SW480 (cell line): ENCODE data around the gene SNUPN.
"Not testable (repeated sequence)": the region's sequence is repeated elsewhere in the genome, so short reads cannot be mapped to it uniquely, and the experiment has no call there.

Experiments used
- DNase-seq: peaks from one replicate; pipeline ENCODE4 v3.0.0-alpha.2; 2016; ENCODE audit warnings: low spot score

SNUPN gene

GRCh38 chr15:75637245-75638009 is 11.9 kb upstream of the SNUPN start:
- DNase-seq, result no peak

GRCh38 chr15:75636026-75636425 is 10.5 kb upstream of the SNUPN start:
- no peak for DNase-seq

- DNase-seq, result not testable (repeated sequence)
Observed at GRCh38 chr15:75633922-75634321, 8.4 kb upstream of the SNUPN start.

- DNase-seq, result no peak
Observed at GRCh38 chr15:75631935-75632334, 6.4 kb upstream of the SNUPN start.

- DNase-seq, result no peak
Observed at GRCh38 chr15:75622505-75622904, 3.0 kb downstream of the SNUPN start.

GRCh38 chr15:75620841-75621391 is 4.6 kb downstream of the SNUPN start:
- no peak for DNase-seq

GRCh38 chr15:75620058-75620820 is 5.3 kb downstream of the SNUPN start:
- no peak for DNase-seq

- DNase-seq, result no peak
Observed at GRCh38 chr15:75616766-75617165, 8.8 kb downstream of the SNUPN start.

- DNase-seq, result no peak
Observed at GRCh38 chr15:75606711-75607699, 18.5 kb downstream of the SNUPN start.

GRCh38 chr15:75606026-75606425 is 19.5 kb downstream of the SNUPN start:
- DNase-seq, result no peak

GRCh38 chr15:75599401-75599800 is 26.1 kb downstream of the SNUPN start:
- DNase-seq, result no peak

- no peak for DNase-seq
Observed at GRCh38 chr15:75598361-75598760, 27.2 kb downstream of the SNUPN start.

- DNase-seq, result no peak
Observed at GRCh38 chr15:75597667-75598341, 27.7 kb downstream of the SNUPN start.

- DNase-seq, result no peak
Observed at GRCh38 chr15:75596703-75597345, 28.7 kb downstream of the SNUPN start.

GRCh38 chr15:75594276-75594675 is 31.2 kb downstream of the SNUPN start:
- DNase-seq, result no peak

- DNase-seq, result no peak
Observed at GRCh38 chr15:75591655-75592364, 33.7 kb downstream of the SNUPN start.

GRCh38 chr15:75590239-75590638 is 35.3 kb downstream of the SNUPN start:
- DNase-seq, result no peak

GRCh38 chr15:75589071-75589470 is 36.5 kb downstream of the SNUPN start:
- DNase-seq, result no peak

GRCh38 chr15:75586422-75586821 is 39.1 kb downstream of the SNUPN start:
- not testable (repeated sequence) for DNase-seq

GRCh38 chr15:75584121-75584520 is 41.4 kb downstream of the SNUPN start:
- DNase-seq, result no peak
